NCI-H446 treated with DMSO at 0.1 percent for 48 hours (cell line): ENCODE data around the gene USB1.

Experiments
- DNase-seq: peaks from one replicate; lab custom pipeline; 2025; lab: John Stamatoyannopoulos, UW

The USB1 gene

GRCh38 chr16:58034774-58035173, 33.6 kb downstream of the USB1 start:
- DNase-seq: no peak

- DNase-seq: no peak
Observed at GRCh38 chr16:58035356-58036170, 34.4 kb downstream of the USB1 start.

GRCh38 chr16:58036943-58037342, 35.7 kb downstream of the USB1 start:
- no peak for DNase-seq

GRCh38 chr16:58037365-58038057, 36.3 kb downstream of the USB1 start:
- DNase-seq: no peak

GRCh38 chr16:58038219-58038641, 37.0 kb downstream of the USB1 start:
- no peak for DNase-seq

GRCh38 chr16:58039829-58040495, 38.8 kb downstream of the USB1 start:
- no peak for DNase-seq

- no peak for DNase-seq
Observed at GRCh38 chr16:58040496-58040846, 39.3 kb downstream of the USB1 start.

GRCh38 chr16:58040945-58041627, 39.9 kb downstream of the USB1 start:
- no peak for DNase-seq

GRCh38 chr16:58041628-58041955, 40.4 kb downstream of the USB1 start:
- DNase-seq: no peak

- DNase-seq: no peak
Observed at GRCh38 chr16:58042001-58042885, 41.0 kb downstream of the USB1 start.

GRCh38 chr16:58042886-58043515, 41.8 kb downstream of the USB1 start:
- DNase-seq: no peak

- DNase-seq: no peak
Observed at GRCh38 chr16:58043571-58044155, 42.5 kb downstream of the USB1 start.

GRCh38 chr16:58044266-58045019, 43.2 kb downstream of the USB1 start:
- no peak for DNase-seq

GRCh38 chr16:58045096-58045495, 43.9 kb downstream of the USB1 start:
- no peak for DNase-seq

GRCh38 chr16:58046054-58046881, 45.1 kb downstream of the USB1 start:
- no peak for DNase-seq

- no peak for DNase-seq
Observed at GRCh38 chr16:58046936-58047335, 45.7 kb downstream of the USB1 start.

GRCh38 chr16:58047557-58048348, 46.5 kb downstream of the USB1 start:
- no peak for DNase-seq
